K562 (cell line): ENCODE data around the gene CUTA. TPM values are rescaled to one million over a fixed set of nuclear protein-coding genes. Genes with fewer than 3 reads are reported as not detected.

Source experiments
- ATAC-seq: fragments of 200-7000 bp; cut with Tn5 transposase; 3 replicates; pipeline ENCODE4 v1.9.1; 2020; ENCODE audit warnings: moderate library complexity
- BruUV-seq: library from RNA; stranded (reverse); fragments of 400-500 nt; replicated peaks from 2 replicates; lab custom pipeline; 2021; lab: Mats Ljungman, UMichigan
- CTCF ChIA-PET: fragments of 300-600 bp; formaldehyde crosslinking; extraction: SDS; loops from one replicate; lab custom pipeline; 2021; ENCODE audit warnings: low intra/inter-chr PET ratio; lab: Yijun Ruan, JAX
- POLR2A ChIA-PET: fragments of 300-600, 350-650 bp; sonication (Branson Sonifier 250); formaldehyde crosslinking; extraction: SDS; loops from one replicate; lab custom pipeline; 2021; ENCODE audit warnings: antibody characterized with exemption, inconsistent platforms; lab: Yijun Ruan, JAX
- DNase-seq, 4 experiments: peaks; one replicate each; pipeline versions ENCODE4 v3.0.0 to v3.0.0-alpha.2; 2011 to 2018; ENCODE audit warnings: low spot score in 3 of 4, mixed read lengths in 3 of 4; ENCODE audit errors: extremely low read depth in 1 of 4
- FAIRE-seq: peaks from 2 replicates; lab custom pipeline; 2011; peaks lifted over from hg19 to GRCh38; lab: Jason Lieb, UNC
- H2AFZ ChIP-seq: 2 replicates; pipeline ENCODE4 v1.6.0; 2011; ENCODE audit warnings: low read depth, low read length, control low read depth, inconsistent platforms
- H3K27ac ChIP-seq: fragments of 200-600 bp; 3 replicates; pipeline ENCODE4 v1.8.0; 2011; ENCODE audit warnings: low read depth, mild to moderate bottlenecking, control low read depth, inconsistent platforms, low read length, moderate library complexity, mixed read lengths; ENCODE audit errors: extremely low read depth
- H3K27me3 ChIP-seq, 2 experiments: fragments of 300-600 bp in 1 of 2; 2 replicates in 1 of 2; 3 replicates in 1 of 2; pipeline versions ENCODE4 v1.6.0 to v1.8.0; 2011; ENCODE audit warnings: inconsistent platforms in 2 of 2, low read length in 2 of 2, mild to moderate bottlenecking in 1 of 2, mixed read lengths in 1 of 2, moderate library complexity in 1 of 2; ENCODE audit not compliant: control insufficient read depth in 2 of 2, insufficient read depth in 2 of 2
- H3K36me3 ChIP-seq: fragments of 300-600 bp; 3 replicates; pipeline ENCODE4 v1.8.0; 2011; ENCODE audit warnings: mild to moderate bottlenecking, low read length, inconsistent platforms; ENCODE audit not compliant: control insufficient read depth, insufficient read depth
- H3K4me1 ChIP-seq, 2 experiments: fragments of 200-600 bp in 1 of 2; replicated peaks in 1 of 2; 2 replicates in 1 of 2; 3 replicates in 1 of 2; pipeline versions ENCODE4 v1.5.1 to v1.8.0; 2011; ENCODE audit warnings: inconsistent platforms in 2 of 2, low read length in 2 of 2, mild to moderate bottlenecking in 1 of 2, mixed read lengths in 1 of 2, moderate library complexity in 1 of 2; ENCODE audit not compliant: control insufficient read depth in 2 of 2, insufficient read depth in 2 of 2
- H3K4me2 ChIP-seq: 2 replicates; pipeline ENCODE4 v1.6.1; 2011; ENCODE audit warnings: low read length, control low read depth, inconsistent platforms, mixed read lengths; ENCODE audit not compliant: insufficient read depth
- H3K4me3 ChIP-seq: fragments of 200-600 bp; sonication (generic), shearing (Covaris generic); 2 replicates; pipeline ENCODE4 v1.5.1; 2016; ENCODE audit warnings: control low read depth, inconsistent platforms
- H3K79me2 ChIP-seq: fragments of 200-600 bp; 3 replicates; pipeline ENCODE4 v1.8.0; 2011; ENCODE audit warnings: low read length, inconsistent platforms; ENCODE audit not compliant: control insufficient read depth, insufficient read depth
- H3K9ac ChIP-seq, 2 experiments: 2 replicates each; pipeline versions ENCODE4 v1.6.0 to v1.6.1; 2011; ENCODE audit warnings: low read depth in 2 of 2, low read length in 2 of 2, control low read depth in 1 of 2, inconsistent platforms in 1 of 2, mild to moderate bottlenecking in 1 of 2, mixed read lengths in 1 of 2; ENCODE audit not compliant: insufficient read depth in 1 of 2
- H3K9me1 ChIP-seq: one replicate; pipeline ENCODE4 v1.6.0; 2011; ENCODE audit warnings: inconsistent platforms, mild to moderate bottlenecking, low read length, moderate library complexity; ENCODE audit not compliant: control insufficient read depth, insufficient read depth
- H3K9me3 ChIP-seq: replicated peaks from 2 replicates; pipeline ENCODE4 v1.5.1; 2011; ENCODE audit warnings: low read depth, low read length, inconsistent platforms; ENCODE audit not compliant: control insufficient read depth, insufficient read depth
- H4K20me1 ChIP-seq: replicated peaks from 2 replicates; pipeline ENCODE4 v1.6.1; 2011; ENCODE audit warnings: low read length, inconsistent platforms, mixed read lengths; ENCODE audit not compliant: control insufficient read depth, insufficient read depth
- FOS ChIP-seq: IDR thresholded peaks from 3 replicates; pipeline ENCODE4 v1.6.1; 2011; ENCODE audit not compliant: insufficient read length; ENCODE audit errors: extremely low read depth
- MNT ChIP-seq, 2 experiments: fragments of 450-650 bp; conservative IDR thresholded peaks; 2 replicates each; pipeline ENCODE4 v1.6.1; 2017; ENCODE audit warnings: mild to moderate bottlenecking in 2 of 2, moderate library complexity in 2 of 2
- NCOA1 ChIP-seq: fragments of 450-650 bp; IDR thresholded peaks from 2 replicates; pipeline ENCODE4 v1.6.1; 2016; ENCODE audit warnings: low read depth
- ZBTB9 ChIP-seq: fragments of 450-650 bp; formaldehyde crosslinking; IDR thresholded peaks from 2 replicates; pipeline ENCODE4 v1.4.0; 2020; ENCODE audit warnings: mild to moderate bottlenecking, moderate library complexity
- ZNF695 ChIP-seq: fragments of 450-650 bp; formaldehyde crosslinking; IDR thresholded peaks from 2 replicates; pipeline ENCODE4 v1.4.0; 2020; ENCODE audit warnings: mild to moderate bottlenecking, moderate library complexity
- WGBS: fragments of 100-300 bp; shearing (Covaris generic); methylation state at CpG from one replicate; pipeline ENCODE4 v1.1.6; 2016; ENCODE audit warnings: low coverage, mixed read lengths; ENCODE audit not compliant: insufficient coverage; ENCODE audit errors: missing lambda C conversion rate; 5-methylcytosine and 5-hydroxymethylcytosine counted together
- in situ Hi-C: fragments of 300-500 bp; cut with MboI; formaldehyde crosslinking; loops from 4 replicates; pipeline ENCODE4 v1.15.0; 2018; ENCODE audit warnings: inconsistent platforms, mixed read lengths
- intact Hi-C: fragments of 100-400 bp; cut with micrococcal nuclease; formaldehyde crosslinking; loops from 2 replicates; pipeline ENCODE4 v1.14.2; 2022
- polyA plus RNA-seq, 8 experiments: library from polyadenylated mRNA; depleted of rRNA in 4 of 8; stranded (reverse) in 5 of 8; unstranded in 3 of 8; fragments of >200 nt; fragmentation: Nextera tagmentation in 2 of 8; fragmentation: Illumina TruSeq in 1 of 8; extraction: Ambion mirVana in 2 of 8; extraction: Trizol in 1 of 8; gene quantifications; 2 replicates each; pipeline versions ENCODE4 v1.2.1 to v1.2.3, GENCODE V29; 2011 to 2014; ENCODE audit warnings: inconsistent platforms in 1 of 8, missing spikeins in 1 of 8
- total RNA-seq, 7 experiments: library from RNA; depleted of rRNA in 6 of 7; stranded (reverse); fragments of >200 nt in 6 of 7; fragmentation: Illumina TruSeq in 2 of 7; extraction: Trizol in 2 of 7; gene quantifications; 2 replicates each; pipeline versions ENCODE4 v1.2.1 to v1.2.3, GENCODE V29; 2011 to 2021; ENCODE audit warnings: low replicate concordance in 1 of 7
- TF ChIP-seq, protein P1 (sequence below): fragments of 200-800 bp; sonication (Bioruptor generic); IDR thresholded peaks from 2 replicates; pipeline ENCODE4 v1.6.1; 2017; ENCODE audit warnings: missing genetic modification characterization, missing compliant biosample characterization

Gene CUTA
- total and polyA plus RNA-seq, 9 of the 15 experiments (the other 6 are each of a cell fraction or from before 2014, with no cell fraction given), result 166 to 682 (median 310) TPM

DNA sequence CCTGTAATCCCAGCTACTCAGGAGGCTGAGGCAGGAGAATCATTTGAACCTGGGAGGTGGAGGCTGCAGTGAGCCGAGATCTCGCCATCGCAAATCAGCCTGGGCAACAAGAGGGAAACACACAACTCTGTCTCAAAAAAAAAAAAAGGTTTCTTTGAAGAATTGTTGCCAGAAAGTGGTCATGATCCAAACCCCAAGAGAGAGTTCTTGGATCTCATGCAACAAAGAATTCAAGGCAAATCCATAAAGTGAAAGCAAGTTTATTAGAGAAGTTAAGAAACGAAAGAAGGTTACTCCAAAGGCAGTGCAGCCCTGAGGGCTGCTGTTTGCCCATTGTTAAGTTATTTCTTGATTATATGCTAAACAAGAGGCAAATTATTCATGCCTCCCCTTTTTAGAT is 40.7 kb downstream of the CUTA start:
- Histone ChIP-seq H3K4me1 (peaks cover 57 to 63% of the 10 kb centered on the region in 2 experiments), H3K4me2 (no peak overlapping the region), H3K79me2 (no peaks in the 10 kb centered on the region), H3K27me3 (no peaks in the 10 kb centered on the region), H3K9ac (no peak overlapping the region), H4K20me1 (no peaks in the 10 kb centered on the region), H3K4me3 (no peak overlapping the region), H3K27ac (peak overlapping the region; percentile 26), H2AFZ (peak overlapping the region; percentile 75), H3K9me3 (no peaks in the 10 kb centered on the region), H3K9me1 (no peaks in the 10 kb centered on the region), H3K36me3 (no peaks in the 10 kb centered on the region)
- CTCF ChIA-PET, result no interaction called here
- intact Hi-C loops (loop anchor here (10.0 kb wide), 1 partner anchor 48 kb away; the partner anchor contains the start of gene SYNGAP1), in situ Hi-C loops (no loop called here)
- ATAC-seq (no peak), DNase-seq (no peak), FAIRE-seq (no peak)
- 80% methylated on average over 4 of the region's 4 CpGs for WGBS
- no TSS peak for BruUV-seq
- no peak for TF ChIP-seq FOS
- TF ChIP-seq ZNF695 (CRISPR knock-in tag), result no peak
- 0 out of 2 replicates have a peak, but pooled peaks have one; percentile 9 for TF ChIP-seq NCOA1
- no peak for TF ChIP-seq ZBTB9 (CRISPR knock-in tag)
- TF ChIP-seq, protein P1, sequence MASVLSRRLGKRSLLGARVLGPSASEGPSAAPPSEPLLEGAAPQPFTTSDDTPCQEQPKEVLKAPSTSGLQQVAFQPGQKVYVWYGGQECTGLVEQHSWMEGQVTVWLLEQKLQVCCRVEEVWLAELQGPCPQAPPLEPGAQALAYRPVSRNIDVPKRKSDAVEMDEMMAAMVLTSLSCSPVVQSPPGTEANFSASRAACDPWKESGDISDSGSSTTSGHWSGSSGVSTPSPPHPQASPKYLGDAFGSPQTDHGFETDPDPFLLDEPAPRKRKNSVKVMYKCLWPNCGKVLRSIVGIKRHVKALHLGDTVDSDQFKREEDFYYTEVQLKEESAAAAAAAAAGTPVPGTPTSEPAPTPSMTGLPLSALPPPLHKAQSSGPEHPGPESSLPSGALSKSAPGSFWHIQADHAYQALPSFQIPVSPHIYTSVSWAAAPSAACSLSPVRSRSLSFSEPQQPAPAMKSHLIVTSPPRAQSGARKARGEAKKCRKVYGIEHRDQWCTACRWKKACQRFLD, result 0 out of 2 replicates have a peak, but pooled peaks have one; percentile 2
- peak in 1 of 2 experiments; percentile 20; a peak in 1 of 4 replicates for TF ChIP-seq MNT (conservative IDR thresholded peaks at IDR 0.05)
- POLR2A ChIA-PET, result interaction anchor here (0.9 to 1.7 kb wide), 2 partner anchors 12 to 14 kb away, joined by 3 to 9 read pairs; no protein-coding TSS in a partner anchor
